Heart right ventricle (tissue), 16 donors: Measurements from ENCODE around the gene TMEM72. TPM values are rescaled to one million over a fixed set of nuclear protein-coding genes. Genes with fewer than 3 reads are reported as not detected.

Experiments used
- ATAC-seq, 8 donors: fragments of 200-7000 bp; cut with Tn5 transposase; one replicate each; pipeline ENCODE4 v1.9.1; 2020; ENCODE audit warnings: mild to moderate bottlenecking in 8 of 8, moderate library complexity in 8 of 8, moderate number of reproducible peaks in 1 of 8
- DNase-seq, 2 donors: peaks; one replicate each; pipeline ENCODE4 v3.0.0-alpha.2; 2020
- H3K27ac ChIP-seq, 10 donors: fragments of 200-600 bp; sonication (generic) in 2 of 10; one replicate each; pipeline versions ENCODE4 v1.5.0 to v1.8.0; 2020 to 2022; ENCODE audit warnings: mild to moderate bottlenecking in 3 of 10
- H3K27me3 ChIP-seq, 7 donors: fragments of 200-600 bp; one replicate each; pipeline ENCODE4 v1.8.0; 2021 to 2022; ENCODE audit warnings: mild to moderate bottlenecking in 2 of 7
- H3K36me3 ChIP-seq, 9 donors: fragments of 200-600 bp; sonication (generic) in 1 of 9; one replicate each; pipeline versions ENCODE4 v1.5.0 to v1.8.0; 2020 to 2022; ENCODE audit warnings: mild to moderate bottlenecking in 2 of 9
- H3K4me1 ChIP-seq, 9 donors: fragments of 200-600 bp; sonication (generic) in 1 of 9; one replicate each; pipeline versions ENCODE4 v1.5.0 to v1.8.0; 2020 to 2022; ENCODE audit warnings: mild to moderate bottlenecking in 4 of 9
- H3K4me3 ChIP-seq, 10 donors: fragments of 200-600 bp; sonication (generic) in 2 of 10; one replicate each; pipeline versions ENCODE4 v1.5.0 to v1.8.0; 2020 to 2022; ENCODE audit warnings: mild to moderate bottlenecking in 7 of 10, moderate library complexity in 2 of 10
- H3K9me3 ChIP-seq, 11 donors: fragments of 200-600 bp in 10 of 11; sonication (generic) in 2 of 11; one replicate each; pipeline versions ENCODE4 v1.5.0 to v1.8.0; 2013 to 2022; ENCODE audit warnings: mild to moderate bottlenecking in 2 of 11, control low read depth in 1 of 11, moderate library complexity in 1 of 11
- CTCF ChIP-seq, 9 donors: fragments of 200-600 bp; sonication (generic) in 2 of 9; IDR thresholded peaks; one replicate each; pipeline versions ENCODE4 v1.5.0 to v1.8.0; 2021 to 2022; ENCODE audit warnings: antibody characterized with exemption in 9 of 9, mild to moderate bottlenecking in 5 of 9, moderate library complexity in 1 of 9
- WGBS, 2 donors: extraction: QIAGEN DNeasy Blood & Tissue Kit; methylation state at CpG; one replicate each; pipeline ENCODE4 v1.1.7; 2013; ENCODE audit warnings: inconsistent platforms in 1 of 2; 5-methylcytosine and 5-hydroxymethylcytosine counted together
- intact Hi-C, 10 donors: fragments of 100-400 bp; cut with DNase I; formaldehyde crosslinking; loops; one replicate each; pipeline versions ENCODE4 v1.11.1 to v1.14.2; 2022
- polyA plus RNA-seq, 2 donors: library from polyadenylated mRNA; stranded (reverse); fragments of 200-250 nt; gene quantifications; one replicate each; pipeline ENCODE4 v1.2.3, GENCODE V29; 2013
- total RNA-seq, 10 donors: library from RNA; stranded (reverse); fragmentation: NEBNext Ultra II Directional in 3 of 10; extraction: Animal tissue kit (Norgen Biotek cat#: 25700) in 3 of 10; gene quantifications; one replicate each; pipeline versions ENCODE4 v1.2.1 to v1.2.4, GENCODE V29; 2021 to 2023
- donor health status: Arrhythmogenic right ventricular cardiomyopathy.
- donor health status: ischemic (EF 13 %, LVEDD 7.1; RV severe dilation, severe dysfunction).
- donor health status: healthy with polysubstance abuse.
- donor health status: DM: no; HTN: yes; CAD: no.
- donor health status: DM: no; HTN: no; CAD: no.
- donor health status: ischemic (EF 25% LVEDD 6.9; RV normal size, moderate dysfunction).
- donor health status: ischemic (EF 25% LVEDD 5.7; RV mildly dilated, moderate dysfunction).
- donor health status: healthy.
- donor health status: DM: yes; HTN: yes; CAD: no.
- donor health status: Ischemic cardiomyopathy.
- donor health status: ischemic (EF 35%, LVEDD 5.7; RV mildly dilated, moderate dysfunction).
- donor health status: nonischemic (EF 11% LVEDD 7.7; RV severe dilation, severe dysfunction).
- donor health status: DM: yes; HTN: yes; CAD: no.
- donor health status: PGD.
- donor health status: ischemic (EF 29% LVEDD 5.4; RV normal size, mild dysfunction).
- donor health status: nonischemic (EF 23%, LVEDD 6.1; RV moderate dilation, normal function).

The TMEM72 gene
- total and polyA plus RNA-seq, 12 donors, result 0.17 to 0.22 TPM; not detected in 10

- intact Hi-C loops, result no loop called here
- DNase-seq (no peak), ATAC-seq (no peak)
- no peaks in the 10 kb centered on the region for H3K36me3 ChIP-seq
- H3K9me3 ChIP-seq, result no peaks in the 10 kb centered on the region
- no peaks in the 10 kb centered on the region for H3K27me3 ChIP-seq
- no peak for TF ChIP-seq CTCF (IDR thresholded peaks at IDR 0.05)
- H3K4me3 ChIP-seq, result no peak overlapping the region
- H3K4me1 ChIP-seq, result no peaks in the 10 kb centered on the region
- no peak overlapping the region for H3K27ac ChIP-seq
- WGBS, 2 donors, result 96% methylated on average over 5 of the region's 5 CpGs
Observed at GRCh38 chr10:44922021-44922420, 10.9 kb downstream of the TMEM72 start.

- Histone ChIP-seq H3K27ac (no peak overlapping the region), H3K27me3 (no peaks in the 10 kb centered on the region), H3K4me1 (no peaks in the 10 kb centered on the region), H3K36me3 (no peaks in the 10 kb centered on the region), H3K4me3 (no peak overlapping the region), H3K9me3 (no peaks in the 10 kb centered on the region)
- 89 to 93% methylated on average over 7 of the region's 7 CpGs for WGBS, 2 donors
- ATAC-seq (no peak), DNase-seq (no peak)
- no peak for TF ChIP-seq CTCF (IDR thresholded peaks at IDR 0.05)
- intact Hi-C loops, result no loop called here
Observed at GRCh38 chr10:44922796-44923545, 11.8 kb downstream of the TMEM72 start.

- Histone ChIP-seq H3K36me3 (no peaks in the 10 kb centered on the region), H3K9me3 (no peaks in the 10 kb centered on the region), H3K27ac (no peak overlapping the region), H3K4me3 (no peak overlapping the region), H3K27me3 (no peaks in the 10 kb centered on the region), H3K4me1 (no peaks in the 10 kb centered on the region)
- no peak for ATAC-seq
- 92 to 97% methylated on average over 3 of the region's 3 CpGs for WGBS, 2 donors
- DNase-seq, result no peak
- intact Hi-C loops, result no loop called here
- TF ChIP-seq CTCF (IDR thresholded peaks at IDR 0.05), result no peak
Observed at GRCh38 chr10:44923611-44924010, 12.5 kb downstream of the TMEM72 start.

GRCh38 chr10:44924261-44925040 lies 13.3 kb downstream of the TMEM72 start:
- Histone ChIP-seq H3K9me3 (no peaks in the 10 kb centered on the region), H3K36me3 (no peaks in the 10 kb centered on the region), H3K4me1 (no peaks in the 10 kb centered on the region), H3K27me3 (no peaks in the 10 kb centered on the region), H3K4me3 (no peak overlapping the region), H3K27ac (no peak overlapping the region)
- ATAC-seq, result no peak
- WGBS, 2 donors, result 86% methylated on average over 21 of the region's 21 CpGs
- no peak for DNase-seq
- intact Hi-C loops, result no loop called here
- TF ChIP-seq CTCF (IDR thresholded peaks at IDR 0.05), result no peak
